NCI-H2227 (cell line): ENCODE data around the gene FAH.
A peak's percentile ranks its signal among the peaks of the same experiment; 100 is the strongest.

Source experiments
- DNase-seq: peaks from one replicate; lab custom pipeline; 2025; ENCODE audit not compliant: unreplicated experiment; lab: John Stamatoyannopoulos, UW

The FAH gene

GRCh38 chr15:80171787-80172186 lies 19.0 kb downstream of the FAH start:
- no peak for DNase-seq

DNA sequence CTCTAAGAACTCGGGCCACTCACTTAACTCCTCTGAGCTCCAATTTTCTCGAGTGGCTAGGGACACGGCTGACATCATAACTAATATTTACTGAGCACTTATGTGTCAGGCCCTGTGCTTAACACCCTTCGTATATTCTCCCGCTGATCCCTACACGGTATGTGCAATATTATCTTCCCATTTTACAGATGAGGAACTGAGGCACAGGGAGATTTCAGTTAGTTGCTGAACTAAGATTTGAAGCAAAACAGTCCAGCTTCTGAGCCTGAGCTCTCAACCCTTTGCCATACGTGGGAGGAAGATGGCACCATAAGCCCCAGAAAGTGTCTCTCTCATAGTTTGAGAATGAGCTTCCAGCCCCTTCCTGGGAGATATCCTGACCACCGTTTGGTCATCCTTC lies 19.6 kb downstream of the FAH start:
- DNase-seq = no peak

GRCh38 chr15:80173022-80173759 lies 20.4 kb downstream of the FAH start:
- peak; percentile 69 for DNase-seq

DNA sequence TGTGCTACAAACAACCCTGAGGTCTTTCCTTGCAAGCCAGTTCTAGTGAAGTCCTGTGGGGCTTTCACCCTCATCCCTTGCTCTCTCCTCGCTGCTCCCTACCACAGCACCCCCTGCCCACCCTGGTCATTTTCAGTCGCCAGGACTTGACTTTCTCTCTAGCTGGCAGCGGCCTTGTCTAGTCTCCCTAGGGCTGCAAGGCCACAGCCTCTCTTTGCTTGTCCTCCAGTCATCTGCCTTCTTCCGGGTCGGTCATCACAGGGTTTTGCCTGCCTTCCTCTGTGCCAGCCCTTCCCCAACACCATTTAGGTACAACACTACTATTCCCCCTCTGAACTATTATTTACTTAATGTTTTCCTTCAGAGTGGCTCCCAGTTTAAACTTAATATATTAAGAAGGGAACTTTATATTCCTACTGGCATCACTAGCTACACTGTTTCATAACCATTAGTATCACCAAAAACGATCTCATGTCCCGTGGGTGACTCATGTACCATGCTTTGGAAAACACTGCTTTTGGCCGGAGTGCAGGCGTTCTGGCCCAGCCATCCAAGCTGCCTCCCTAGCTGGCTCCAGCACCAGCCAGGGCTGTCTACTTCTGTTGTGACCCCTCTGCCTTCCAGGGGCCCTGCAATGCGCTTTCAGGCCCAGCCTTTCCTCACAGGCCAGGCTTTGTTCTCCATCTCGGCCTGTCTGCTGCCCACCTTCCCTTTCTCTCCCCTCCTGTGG lies 21.4 kb downstream of the FAH start:
- no peak for DNase-seq

- no peak for DNase-seq
Measured at GRCh38 chr15:80175436-80175835, 22.6 kb downstream of the FAH start.

GRCh38 chr15:80176443-80176842 lies 23.6 kb downstream of the FAH start:
- no peak for DNase-seq

DNA sequence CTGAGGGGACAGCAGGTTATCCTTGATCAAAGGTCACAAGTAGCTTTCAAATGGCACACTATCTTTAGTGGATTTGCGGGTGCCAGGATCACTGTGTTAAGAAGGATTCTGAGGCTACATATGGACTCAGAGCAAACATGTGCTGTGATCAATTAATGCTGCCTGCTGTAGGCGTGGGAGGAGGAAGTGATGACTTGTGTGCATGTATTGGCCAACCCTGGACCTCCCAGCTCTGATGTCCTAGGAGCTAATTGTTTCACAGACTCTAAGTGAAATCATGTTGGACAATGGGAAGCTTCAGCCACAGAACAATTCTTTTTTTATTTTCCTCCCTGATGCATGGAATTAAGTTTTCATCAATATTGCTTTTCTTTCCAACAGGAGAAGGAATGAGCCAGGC lies 24.4 kb downstream of the FAH start:
- DNase-seq = no peak

GRCh38 chr15:80179025-80179759 lies 26.4 kb downstream of the FAH start:
- no peak for DNase-seq

DNA sequence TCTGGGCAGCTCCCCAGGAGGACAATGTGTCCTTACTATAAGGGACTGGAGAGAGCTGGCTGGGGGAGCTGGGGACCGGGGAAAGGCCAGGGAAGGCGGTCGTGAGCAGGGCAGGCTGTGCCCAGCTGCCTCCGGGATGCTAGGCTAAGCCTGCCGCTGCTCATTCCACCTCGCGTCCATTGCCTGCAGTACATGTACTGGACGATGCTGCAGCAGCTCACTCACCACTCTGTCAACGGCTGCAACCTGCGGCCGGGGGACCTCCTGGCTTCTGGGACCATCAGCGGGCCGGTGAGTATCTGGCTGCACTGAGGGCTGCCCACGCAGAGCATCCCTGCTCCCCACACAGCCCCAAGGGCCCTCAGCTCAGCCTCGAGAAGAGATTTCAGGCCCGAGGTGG lies 27.1 kb downstream of the FAH start:
- no peak for DNase-seq

DNA sequence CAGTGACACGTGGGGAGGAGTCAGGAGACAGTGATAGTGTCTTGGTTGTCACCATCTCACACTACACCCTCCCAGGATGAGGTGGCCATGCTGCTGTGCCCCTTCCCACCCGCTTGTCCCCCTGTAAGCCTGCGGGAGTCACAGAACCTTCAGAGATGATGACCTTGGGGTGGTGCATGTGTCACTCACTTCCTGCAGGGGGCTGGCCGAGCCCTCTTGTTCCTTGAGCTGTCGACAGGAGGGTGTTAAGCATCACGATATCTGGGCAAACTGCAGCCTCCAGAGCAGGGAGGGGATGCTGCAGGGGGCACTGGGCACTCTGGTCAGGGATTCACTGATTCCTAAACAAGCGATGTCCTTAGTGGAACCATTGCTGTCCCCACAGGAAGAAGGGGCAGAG lies 27.7 kb downstream of the FAH start:
- DNase-seq = no peak

- DNase-seq = no peak
Measured at GRCh38 chr15:80180986-80181385, 28.2 kb downstream of the FAH start.

- DNase-seq = no peak
Measured at GRCh38 chr15:80182611-80183261, 29.9 kb downstream of the FAH start.

- no peak for DNase-seq
Measured at GRCh38 chr15:80183306-80183705, 30.5 kb downstream of the FAH start.

DNA sequence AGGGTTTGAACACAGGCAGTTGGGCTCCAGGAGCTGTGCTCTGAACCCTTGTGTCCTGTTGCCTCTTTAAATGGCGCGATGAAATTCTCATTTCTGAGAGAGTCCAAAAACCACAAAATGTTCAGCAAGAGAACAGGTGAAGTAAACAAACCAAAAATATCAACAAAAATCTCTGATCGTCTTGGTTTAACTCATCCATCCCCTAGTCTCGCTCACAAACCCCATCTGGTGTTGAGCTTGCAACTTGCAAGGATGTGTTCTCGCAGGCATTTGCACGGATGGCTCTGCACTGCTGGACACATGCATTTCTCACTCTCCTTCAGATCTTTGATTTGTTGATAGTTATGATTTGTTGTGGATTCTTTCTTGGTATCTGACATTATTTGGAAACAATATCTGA lies 31.1 kb downstream of the FAH start:
- DNase-seq = peak; percentile 5

- no peak for DNase-seq
Measured at GRCh38 chr15:80184554-80184953, 31.8 kb downstream of the FAH start.

- DNase-seq = no peak
Measured at GRCh38 chr15:80185152-80185551, 32.4 kb downstream of the FAH start.

- no peak for DNase-seq
Measured at GRCh38 chr15:80186066-80186465, 33.3 kb downstream of the FAH start.

GRCh38 chr15:80186597-80186996 lies 33.8 kb downstream of the FAH start:
- no peak for DNase-seq

DNA sequence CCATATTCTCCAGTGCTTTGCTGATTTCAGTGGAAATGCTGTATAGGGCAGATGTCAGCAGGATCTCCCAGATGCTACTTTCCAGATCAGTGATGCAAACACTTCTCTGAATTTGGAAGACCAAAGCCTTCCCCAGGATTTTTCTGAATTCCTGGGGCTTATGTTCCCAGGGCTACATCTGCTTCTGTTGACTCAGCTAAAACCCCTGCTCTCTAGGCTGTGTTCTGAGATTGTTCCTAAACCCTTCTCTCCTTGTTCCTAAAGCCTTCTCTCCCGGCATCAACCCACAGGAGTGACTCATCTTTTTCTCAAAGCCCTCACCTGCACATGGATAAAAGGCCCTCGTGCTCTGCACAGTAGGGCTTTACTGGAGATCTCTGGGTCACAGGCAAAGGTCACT lies 35.5 kb downstream of the FAH start:
- no peak for DNase-seq

DNA sequence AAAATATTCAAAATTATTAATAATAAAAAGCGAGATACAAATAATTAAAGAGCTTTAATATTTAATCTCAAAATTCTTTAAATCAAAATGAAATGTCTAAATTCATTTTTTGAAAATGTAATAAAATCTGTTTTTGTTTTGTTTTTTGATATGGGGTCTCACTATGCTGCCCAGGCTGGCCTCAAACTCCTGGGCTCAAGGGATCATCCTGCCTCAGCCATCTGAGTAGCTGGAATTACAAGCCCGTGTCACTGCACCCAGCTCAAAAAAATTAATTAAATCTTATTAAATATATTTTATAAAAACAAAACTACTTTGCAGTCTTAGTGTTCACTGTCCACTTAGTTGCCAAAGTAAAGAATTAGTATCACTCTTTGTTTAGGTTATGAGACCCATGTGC lies 38.4 kb downstream of the FAH start:
- DNase-seq = no peak

DNA sequence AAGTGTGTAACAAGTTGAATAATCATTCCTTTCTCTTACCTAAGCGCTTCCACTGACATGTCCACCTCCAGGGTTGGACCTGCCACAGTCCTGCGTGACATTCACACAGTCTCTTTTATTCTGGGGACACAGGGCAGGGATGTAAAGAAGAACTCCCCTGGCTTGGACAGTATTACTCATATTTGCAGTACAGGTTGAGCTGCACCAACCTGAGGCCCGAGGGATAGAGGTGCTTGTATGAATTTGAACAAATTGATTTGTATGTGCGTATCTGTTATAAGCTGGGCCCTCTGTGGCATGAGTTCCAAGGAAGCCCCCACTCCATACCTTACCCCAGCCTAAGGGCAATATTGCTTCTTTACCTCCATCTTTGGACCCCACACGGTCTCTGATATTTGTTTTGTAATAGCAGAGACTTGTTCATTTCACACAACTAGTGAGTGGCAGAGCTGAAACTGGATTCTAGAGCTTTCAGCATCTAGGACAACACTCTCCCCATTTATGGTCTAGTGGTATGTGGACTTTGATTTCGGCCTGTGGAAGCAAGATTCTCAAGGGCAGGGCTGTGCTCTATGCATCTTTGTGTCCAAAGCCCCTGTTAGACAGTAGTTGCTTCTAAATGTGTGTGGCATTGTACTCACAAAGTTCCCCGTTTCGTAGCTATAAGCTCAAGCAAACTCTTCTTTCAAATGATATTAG lies 39.2 kb downstream of the FAH start:
- no peak for DNase-seq
